ENCODE measurements around the gene GSKIP.
"Not testable (repeated sequence)": the region's sequence is repeated elsewhere in the genome, so short reads cannot be mapped to it uniquely, and the experiment has no call there.

Gene GSKIP, protein sequence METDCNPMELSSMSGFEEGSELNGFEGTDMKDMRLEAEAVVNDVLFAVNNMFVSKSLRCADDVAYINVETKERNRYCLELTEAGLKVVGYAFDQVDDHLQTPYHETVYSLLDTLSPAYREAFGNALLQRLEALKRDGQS

GRCh38 chr14:96362965-96363750 lies at the start of gene GSKIP, which contains the start of gene ATG2B:
TSS of gene GSKIP (plus strand) at chr14:96363526. CDS start at chr14:96382248, 18,722 bp downstream.
TSS of gene ATG2B (minus strand) at chr14:96363341. CDS start at chr14:96362976, 365 bp downstream.
- DNase-seq: peak; percentile 95

GRCh38 chr14:96316087-96316486 lies 47.2 kb upstream of the GSKIP start:
- no peak for DNase-seq

GRCh38 chr14:96318836-96319235 lies 44.5 kb upstream of the GSKIP start:
- no peak for DNase-seq

GRCh38 chr14:96320605-96321004 lies 42.7 kb upstream of the GSKIP start:
- DNase-seq: no peak

DNA sequence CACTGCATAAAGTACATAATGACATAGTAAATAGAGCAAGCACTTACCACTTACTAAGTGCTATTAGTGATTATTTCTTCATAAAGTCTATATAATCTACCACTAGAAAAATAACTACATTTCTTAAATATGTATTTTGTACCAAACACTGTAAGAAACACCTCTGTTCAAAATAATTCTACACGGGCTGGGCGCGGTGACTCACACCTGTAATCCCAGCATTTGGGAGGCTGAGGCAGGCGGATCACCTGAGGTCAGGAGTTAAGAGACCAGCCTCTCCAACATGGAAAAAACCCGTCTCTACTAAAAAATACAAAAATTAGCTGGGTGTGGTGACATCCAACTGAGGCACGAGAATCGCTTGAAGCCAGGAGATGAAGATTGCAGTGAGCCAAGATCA lies 39.1 kb upstream of the GSKIP start:
- no peak for DNase-seq

- DNase-seq: no peak
Observed at GRCh38 chr14:96338551-96338950, 24.8 kb upstream of the GSKIP start.

GRCh38 chr14:96341323-96341722 lies 22.0 kb upstream of the GSKIP start:
- no peak for DNase-seq

GRCh38 chr14:96345669-96346068 lies 17.7 kb upstream of the GSKIP start:
- DNase-seq: no peak

- DNase-seq: not testable (repeated sequence)
Observed at GRCh38 chr14:96347957-96348356, 15.4 kb upstream of the GSKIP start.

GRCh38 chr14:96349286-96350075 lies 13.8 kb upstream of the GSKIP start:
- DNase-seq: no peak

GRCh38 chr14:96351986-96352385 lies 11.3 kb upstream of the GSKIP start:
- DNase-seq: no peak

DNA sequence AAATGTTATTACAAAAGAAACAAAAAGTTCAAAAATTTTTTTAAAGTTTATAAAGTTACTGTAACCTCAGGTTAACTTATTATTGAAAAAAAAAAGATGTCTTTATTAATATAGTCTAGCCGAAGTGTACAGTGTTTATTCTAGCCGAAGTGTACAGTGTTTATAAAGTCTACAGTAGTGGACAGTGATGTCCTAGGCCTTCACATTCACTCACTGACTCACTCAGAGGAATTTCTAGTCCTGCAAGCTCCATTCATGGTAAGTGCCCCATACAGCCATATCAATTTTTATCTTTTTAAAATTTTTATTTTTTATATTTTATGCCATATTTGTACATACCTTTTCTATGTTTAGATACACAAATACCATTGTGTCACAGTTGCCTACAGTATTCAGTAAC lies 10.6 kb upstream of the GSKIP start:
- no peak for DNase-seq

DNA sequence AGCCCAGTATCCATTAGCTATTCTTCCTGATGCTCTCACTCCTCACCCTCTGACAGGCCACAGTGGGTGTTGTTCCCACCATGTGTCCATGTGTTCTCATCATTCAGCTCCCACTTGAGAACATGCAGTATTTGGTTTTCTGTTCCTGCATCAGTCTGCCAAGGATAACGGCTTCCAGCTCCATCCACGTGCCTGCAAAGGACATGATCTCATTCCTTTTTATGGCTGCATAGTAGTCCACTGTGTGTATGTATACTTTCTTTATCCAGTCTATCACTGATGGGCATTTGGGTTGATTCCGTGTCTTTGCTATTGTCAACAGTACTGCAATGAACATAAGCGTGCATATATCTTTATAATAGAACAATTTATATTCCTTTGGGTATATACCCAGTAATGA lies 9.1 kb upstream of the GSKIP start:
- no peak for DNase-seq

DNA sequence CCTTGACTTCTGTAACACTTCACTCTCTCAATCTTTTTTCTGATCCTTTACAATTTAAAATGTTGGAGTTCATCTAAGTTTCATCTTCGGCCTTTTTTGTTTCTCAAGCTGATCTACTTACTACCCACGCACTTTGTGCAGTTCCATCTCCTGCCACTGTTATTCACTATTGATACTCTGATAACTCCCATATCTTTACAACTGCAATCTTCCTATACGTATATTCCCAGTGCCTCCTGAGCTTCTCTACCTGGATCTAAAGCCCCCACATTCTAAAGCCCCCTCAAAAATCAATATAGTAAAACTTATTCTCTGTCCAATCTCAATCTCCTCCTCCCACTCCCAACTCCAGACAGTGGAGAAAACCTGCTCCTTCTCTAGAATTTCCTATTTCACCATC lies 6.1 kb upstream of the GSKIP start:
- no peak for DNase-seq

GRCh38 chr14:96359959-96360358 lies 3.4 kb upstream of the GSKIP start:
- DNase-seq: no peak

- no peak for DNase-seq
Observed at GRCh38 chr14:96362071-96362964, 1.0 kb upstream of the GSKIP start.

- no peak for DNase-seq
Observed at GRCh38 chr14:96363751-96364336, 518 bp downstream of the GSKIP start.

DNA sequence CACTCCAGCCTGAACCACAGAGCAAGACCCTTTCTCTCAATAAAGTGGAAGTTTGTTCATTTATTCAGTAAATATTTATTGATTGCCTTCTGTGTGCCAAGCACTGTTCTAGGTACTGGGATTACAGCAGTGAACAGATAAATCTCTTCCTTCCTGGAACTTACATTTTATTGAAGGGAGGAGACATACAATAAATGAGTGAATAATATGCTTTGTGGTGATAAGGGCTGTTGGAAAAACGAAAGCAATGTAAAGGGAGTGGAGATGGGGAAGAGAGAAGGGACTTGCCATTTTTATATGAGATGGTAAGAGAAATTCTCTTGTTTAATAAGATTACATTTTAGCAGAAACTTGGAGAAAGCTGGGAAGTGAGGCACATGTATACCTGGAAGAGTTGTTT lies 1.6 kb downstream of the GSKIP start:
- DNase-seq: no peak

GRCh38 chr14:96368534-96368933 lies 5.2 kb downstream of the GSKIP start:
- DNase-seq: no peak

DNA sequence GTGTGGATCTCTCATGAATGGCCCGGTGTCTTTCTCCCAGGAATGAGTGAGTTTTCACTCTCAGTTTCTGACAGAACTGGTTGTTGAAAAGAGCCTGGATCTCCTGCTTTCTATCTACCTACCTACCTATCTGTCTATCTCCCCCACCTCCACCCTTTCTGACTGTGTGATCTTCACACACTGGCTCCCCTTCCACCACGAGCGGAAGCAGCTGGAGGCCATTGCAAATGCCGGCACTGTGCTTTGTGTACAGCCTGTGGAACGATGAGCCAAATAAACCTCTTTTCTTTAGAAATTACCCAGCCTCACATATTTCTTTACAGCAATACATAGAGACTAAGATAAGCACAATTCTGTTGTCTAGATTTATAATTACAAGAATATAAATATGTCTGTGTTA lies 7.2 kb downstream of the GSKIP start:
- no peak for DNase-seq

GRCh38 chr14:96373538-96373937 lies 10.2 kb downstream of the GSKIP start:
- DNase-seq: no peak

GRCh38 chr14:96376093-96376492 lies 12.8 kb downstream of the GSKIP start:
- DNase-seq: no peak

Measured in NCI-H1436 (cell line).